H1 (cell line): Measurements from ENCODE around the gene VPS54. TPM values are rescaled to one million over a fixed set of nuclear protein-coding genes. Genes with fewer than 3 reads are reported as not detected.

Experiments used
- CTCF ChIA-PET: fragments of 300-600 bp; sonication (Branson Sonifier 250); formaldehyde crosslinking; loops from one replicate; lab custom pipeline; 2021; ENCODE audit not compliant: partially characterized antibody; lab: Charles Lee
- POLR2A ChIA-PET: fragments of 300-600 bp; sonication (Branson Sonifier 250); formaldehyde crosslinking; loops from one replicate; lab custom pipeline; 2021; ENCODE audit warnings: inconsistent platforms; ENCODE audit not compliant: partially characterized antibody; lab: Charles Lee
- DNase-seq, 2 experiments: peaks; one replicate each; pipeline versions ENCODE4 v3.0.0 to v3.0.0-alpha.2; 2010 to 2022; ENCODE audit warnings: low spot score in 2 of 2, low read depth in 1 of 2, mixed read lengths in 1 of 2
- FAIRE-seq: peaks from 2 replicates; lab custom pipeline; 2011; peaks lifted over from hg19 to GRCh38; lab: Jason Lieb, UNC
- H2AFZ ChIP-seq: 2 replicates; pipeline ENCODE4 v1.8.1; 2012; ENCODE audit warnings: low read length, inconsistent platforms
- H2AK5ac ChIP-seq: 2 replicates; pipeline ENCODE4 v1.6.1; 2013; ENCODE audit warnings: low read depth, low read length
- H2BK120ac ChIP-seq: replicated peaks from 2 replicates; pipeline ENCODE3; 2013; ENCODE audit warnings: low read depth, low read length, inconsistent platforms
- H2BK12ac ChIP-seq: 2 replicates; pipeline ENCODE4 v1.6.1; 2013; ENCODE audit warnings: low read depth, low read length
- H2BK15ac ChIP-seq: 2 replicates; pipeline ENCODE4 v1.6.1; 2013; ENCODE audit warnings: low read length
- H2BK20ac ChIP-seq: 2 replicates; pipeline ENCODE4 v1.6.1; 2013; ENCODE audit warnings: low read length
- H2BK5ac ChIP-seq: 2 replicates; pipeline ENCODE4 v1.6.1; 2013; ENCODE audit warnings: low read depth, low read length
- H3K14ac ChIP-seq: 2 replicates; pipeline ENCODE4 v1.6.1; 2013; ENCODE audit warnings: inconsistent platforms; ENCODE audit not compliant: insufficient read length
- H3K18ac ChIP-seq: 2 replicates; pipeline ENCODE4 v1.6.1; 2013; ENCODE audit warnings: low read length; ENCODE audit errors: extremely low read depth
- H3K23ac ChIP-seq: 2 replicates; pipeline ENCODE4 v1.6.1; 2013; ENCODE audit warnings: inconsistent platforms; ENCODE audit not compliant: insufficient read length
- H3K23me2 ChIP-seq: 2 replicates; pipeline ENCODE4 v1.6.1; 2013; ENCODE audit warnings: low read depth, low read length
- H3K27ac ChIP-seq: 2 replicates; pipeline ENCODE4 v1.6.1; 2011; ENCODE audit warnings: low read depth, low read length, inconsistent platforms
- H3K27me3 ChIP-seq, 4 experiments: replicated peaks in 1 of 4; 1 replicate in 1 of 4; 2 replicates in 3 of 4; pipeline versions ENCODE4 v1.6.1 to v1.8.1; 2011 to 2013; ENCODE audit warnings: low read length in 3 of 4, mild to moderate bottlenecking in 3 of 4, inconsistent platforms in 2 of 4, mixed read lengths in 2 of 4, moderate library complexity in 1 of 4; ENCODE audit not compliant: control insufficient read depth in 3 of 4, insufficient read depth in 3 of 4; ENCODE audit errors: extremely low read depth in 1 of 4
- H3K36me3 ChIP-seq, 4 experiments: 2 replicates each; pipeline versions ENCODE4 v1.6.1 to v1.8.1; 2011 to 2013; ENCODE audit warnings: mild to moderate bottlenecking in 4 of 4, low read length in 3 of 4, moderate library complexity in 2 of 4, control low read depth in 1 of 4, inconsistent platforms in 1 of 4; ENCODE audit not compliant: insufficient read depth in 4 of 4, control insufficient read depth in 2 of 4
- H3K4ac ChIP-seq: replicated peaks from 2 replicates; pipeline ENCODE3; 2013; ENCODE audit warnings: low read length, low read depth, mixed read lengths, inconsistent platforms; ENCODE audit not compliant: insufficient read length
- H3K4me1 ChIP-seq, 4 experiments: replicated peaks in 1 of 4; 1 replicate in 1 of 4; 2 replicates in 3 of 4; pipeline versions ENCODE4 v1.6.1 to v1.8.1; 2011 to 2013; ENCODE audit warnings: low read length in 3 of 4, inconsistent platforms in 2 of 4, mixed read lengths in 1 of 4; ENCODE audit not compliant: insufficient read depth in 4 of 4, control insufficient read depth in 3 of 4
- H3K4me2 ChIP-seq, 2 experiments: 2 replicates each; pipeline versions ENCODE4 v1.6.1 to v1.8.1; 2011 to 2013; ENCODE audit warnings: low read depth in 2 of 2, low read length in 2 of 2, control low read depth in 1 of 2, inconsistent platforms in 1 of 2, mild to moderate bottlenecking in 1 of 2; ENCODE audit not compliant: insufficient read depth in 1 of 2
- H3K4me3 ChIP-seq, 4 experiments: fragments of 200-600, 300-600 bp in 1 of 4; sonication (generic), shearing (Covaris generic), sonication (Bioruptor Twin) in 1 of 4; 2 replicates each; pipeline versions ENCODE4 v1.5.1 to v1.8.1; 2011 to 2016; ENCODE audit warnings: low read length in 4 of 4, low read depth in 3 of 4, control low read depth in 2 of 4, inconsistent platforms in 2 of 4, mild to moderate bottlenecking in 2 of 4, mixed read lengths in 1 of 4, moderate library complexity in 1 of 4; ENCODE audit not compliant: insufficient read depth in 2 of 4; ENCODE audit errors: extremely low read depth in 1 of 4
- H3K56ac ChIP-seq: replicated peaks from 2 replicates; pipeline ENCODE3; 2013; ENCODE audit warnings: low read depth, mild to moderate bottlenecking, mixed read lengths, low read length, inconsistent platforms; ENCODE audit not compliant: insufficient read length
- H3K79me1 ChIP-seq: 2 replicates; pipeline ENCODE4 v1.6.1; 2013; ENCODE audit warnings: low read depth, low read length, control low read depth
- H3K79me2 ChIP-seq, 2 experiments: 2 replicates each; pipeline versions ENCODE4 v1.6.1 to v1.8.1; 2012 to 2013; ENCODE audit warnings: low read length in 2 of 2, mild to moderate bottlenecking in 2 of 2, inconsistent platforms in 1 of 2; ENCODE audit not compliant: insufficient read depth in 2 of 2, control insufficient read depth in 1 of 2
- H3K9ac ChIP-seq, 4 experiments: replicated peaks in 1 of 4; 1 replicate in 1 of 4; 2 replicates in 3 of 4; pipeline versions ENCODE4 v1.6.1 to v1.8.1; 2011 to 2013; ENCODE audit warnings: low read depth in 3 of 4, low read length in 3 of 4, control low read depth in 2 of 4, mild to moderate bottlenecking in 2 of 4, moderate library complexity in 2 of 4, inconsistent platforms in 1 of 4; ENCODE audit errors: extremely low read depth in 1 of 4
- H3K9me3 ChIP-seq, 2 experiments: 2 replicates each; pipeline versions ENCODE4 v1.6.1 to v1.8.1; 2012 to 2013; ENCODE audit warnings: mild to moderate bottlenecking in 2 of 2, moderate library complexity in 2 of 2, control low read depth in 1 of 2, inconsistent platforms in 1 of 2, low read depth in 1 of 2, low read length in 1 of 2, mixed read lengths in 1 of 2; ENCODE audit not compliant: insufficient read depth in 2 of 2
- H4K20me1 ChIP-seq, 2 experiments: replicated peaks in 1 of 2; 2 replicates each; pipeline versions ENCODE3 to v1.8.1; 2011 to 2013; ENCODE audit warnings: inconsistent platforms in 2 of 2, low read length in 2 of 2, mild to moderate bottlenecking in 1 of 2; ENCODE audit not compliant: insufficient read depth in 2 of 2, control insufficient read depth in 1 of 2
- H4K5ac ChIP-seq: 2 replicates; pipeline ENCODE4 v1.6.1; 2013; ENCODE audit warnings: low read length, low read depth, mixed read lengths, inconsistent platforms; ENCODE audit not compliant: insufficient read length
- H4K8ac ChIP-seq: 2 replicates; pipeline ENCODE4 v1.8.0; 2013; ENCODE audit warnings: mild to moderate bottlenecking, moderate library complexity, low read length, inconsistent platforms; ENCODE audit not compliant: insufficient read depth; ENCODE audit errors: extremely low read depth
- H4K91ac ChIP-seq: replicated peaks from 2 replicates; pipeline ENCODE3; 2013; ENCODE audit warnings: low read length, mixed read lengths, inconsistent platforms; ENCODE audit not compliant: insufficient read length
- CHD1 ChIP-seq: IDR thresholded peaks from 2 replicates; pipeline ENCODE4 v1.6.1; 2012; ENCODE audit warnings: low read depth, low read length, improper control_type of control experiment
- POLR2AphosphoS5 ChIP-seq: IDR thresholded peaks from 2 replicates; pipeline ENCODE4 v1.6.1; 2011; ENCODE audit warnings: low read depth, low read length
- SP2 ChIP-seq: IDR thresholded peaks from 2 replicates; pipeline ENCODE4 v1.6.1; 2012; ENCODE audit warnings: mild to moderate bottlenecking, low read length, inconsistent platforms
- polyA plus RNA-seq, 7 experiments: library from polyadenylated mRNA; depleted of rRNA in 3 of 7; stranded (reverse) in 5 of 7; unstranded in 2 of 7; fragments of >200 nt in 5 of 7; fragments of 200-250 nt in 2 of 7; gene quantifications; 1 replicate in 5 of 7; 2 replicates in 1 of 7; 4 replicates in 1 of 7; pipeline versions ENCODE4 v1.2.1 to v1.2.3, GENCODE V29; 2011 to 2013; ENCODE audit warnings: missing spikeins in 2 of 7, mixed read lengths in 2 of 7
- total RNA-seq: library from RNA; stranded (reverse); fragmentation: NEBNext Ultra II Directional; extraction: Animal tissue kit (Norgen Biotek cat#: 25700); gene quantifications from 2 replicates; pipeline ENCODE4 v1.2.1, GENCODE V29; 2021

The VPS54 gene
- total and polyA plus RNA-seq, 2 of the 8 experiments (the other 6 are each of a cell fraction or from before 2014, with no cell fraction given): 3.6 to 13.2 TPM

GRCh38 chr2:64062840-64063239 is 43.6 kb upstream of the VPS54 start:
- no peaks in the 10 kb centered on the region for H3K36me3 ChIP-seq
- no peaks in the 10 kb centered on the region for H3K23me2 ChIP-seq
- POLR2A ChIA-PET: interaction anchor here (1.4 kb wide), 1 partner anchor 17 kb away, joined by 3 read pairs; no protein-coding TSS in a partner anchor
- no peak overlapping the region for H3K23ac ChIP-seq
- no peak overlapping the region for H2BK20ac ChIP-seq
- no peaks in the 10 kb centered on the region for H3K27me3 ChIP-seq
- H3K4ac ChIP-seq: no peak overlapping the region
- no peaks in the 10 kb centered on the region for H3K9me3 ChIP-seq
- TF ChIP-seq CHD1: no peak
- no peak for TF ChIP-seq POLR2AphosphoS5
- no peak for TF ChIP-seq SP2
- TF ChIP-seq, all 59 proteins: peak for 0
- no peak overlapping the region for H4K91ac ChIP-seq
- H2BK5ac ChIP-seq: no peak overlapping the region
- no peaks in the 10 kb centered on the region for H4K20me1 ChIP-seq
- no peak overlapping the region for H3K14ac ChIP-seq
- H2AFZ ChIP-seq: no peak overlapping the region
- no peak overlapping the region for H4K8ac ChIP-seq
- no peak overlapping the region for H2BK12ac ChIP-seq
- H3K9ac ChIP-seq: no peak overlapping the region
- DNase-seq (no peak), FAIRE-seq (no peak)
- no peak overlapping the region for H4K5ac ChIP-seq
- H2AK5ac ChIP-seq: no peak overlapping the region
- no peak overlapping the region for H3K18ac ChIP-seq
- H3K56ac ChIP-seq: no peak overlapping the region
- no peak overlapping the region for H3K4me3 ChIP-seq
- H3K79me1 ChIP-seq: no peaks in the 10 kb centered on the region
- H3K27ac ChIP-seq: no peak overlapping the region
- H3K79me2 ChIP-seq: no peaks in the 10 kb centered on the region
- CTCF ChIA-PET: interaction anchor here (0.7 to 1.8 kb wide), 3 partner anchors 11 to 268 kb away, joined by 4 to 7 read pairs (median 5); no protein-coding TSS in a partner anchor
- no peak overlapping the region for H2BK120ac ChIP-seq
- H3K4me1 ChIP-seq: peaks cover 3 to 10% (median 6%) of the 10 kb centered on the region in 4 experiments; a peak in 5 of 7 replicates
- H3K4me2 ChIP-seq: no peak overlapping the region
- H2BK15ac ChIP-seq: no peak overlapping the region
